PC-9 (cell line): ENCODE results near the gene MIS12.

Source experiments
- EZH2 ChIP-seq: fragments of 200-600 bp; sonication (generic); IDR thresholded peaks from 2 replicates; pipeline ENCODE4 v1.8.0; 2017; ENCODE audit warnings: antibody characterized with exemption, low read depth
- TF ChIP-seq, protein P1 (sequence below): fragments of 200-600 bp; sonication (generic); conservative IDR thresholded peaks from 2 replicates; pipeline ENCODE4 v1.6.1; 2017; ENCODE audit warnings: mixed run types, antibody characterized with exemption, mild to moderate bottlenecking, moderate library complexity

- TF ChIP-seq, protein P1, sequence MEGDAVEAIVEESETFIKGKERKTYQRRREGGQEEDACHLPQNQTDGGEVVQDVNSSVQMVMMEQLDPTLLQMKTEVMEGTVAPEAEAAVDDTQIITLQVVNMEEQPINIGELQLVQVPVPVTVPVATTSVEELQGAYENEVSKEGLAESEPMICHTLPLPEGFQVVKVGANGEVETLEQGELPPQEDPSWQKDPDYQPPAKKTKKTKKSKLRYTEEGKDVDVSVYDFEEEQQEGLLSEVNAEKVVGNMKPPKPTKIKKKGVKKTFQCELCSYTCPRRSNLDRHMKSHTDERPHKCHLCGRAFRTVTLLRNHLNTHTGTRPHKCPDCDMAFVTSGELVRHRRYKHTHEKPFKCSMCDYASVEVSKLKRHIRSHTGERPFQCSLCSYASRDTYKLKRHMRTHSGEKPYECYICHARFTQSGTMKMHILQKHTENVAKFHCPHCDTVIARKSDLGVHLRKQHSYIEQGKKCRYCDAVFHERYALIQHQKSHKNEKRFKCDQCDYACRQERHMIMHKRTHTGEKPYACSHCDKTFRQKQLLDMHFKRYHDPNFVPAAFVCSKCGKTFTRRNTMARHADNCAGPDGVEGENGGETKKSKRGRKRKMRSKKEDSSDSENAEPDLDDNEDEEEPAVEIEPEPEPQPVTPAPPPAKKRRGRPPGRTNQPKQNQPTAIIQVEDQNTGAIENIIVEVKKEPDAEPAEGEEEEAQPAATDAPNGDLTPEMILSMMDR = no peak
- no peak for TF ChIP-seq EZH2
Observed at GRCh38 chr17:5508810-5509209, 22.4 kb downstream of the MIS12 start.
